Muscle of leg (tissue), 16 donors: ENCODE data around the gene NRGN. TPM values are rescaled to one million over a fixed set of nuclear protein-coding genes. Genes with fewer than 3 reads are reported as not detected.

Experiments used
- DNase-seq: peaks from one replicate; pipeline ENCODE4 v3.0.0; 2013
- H3K27ac ChIP-seq: one replicate; pipeline ENCODE4 v1.5.1; 2013; ENCODE audit warnings: mild to moderate bottlenecking, low read length, control low read depth
- H3K27me3 ChIP-seq: one replicate; pipeline ENCODE4 v1.6.1; 2013; ENCODE audit warnings: low read length; ENCODE audit not compliant: control insufficient read depth, insufficient read depth
- H3K36me3 ChIP-seq: one replicate; pipeline ENCODE4 v1.6.1; 2013; ENCODE audit warnings: low read length; ENCODE audit not compliant: control insufficient read depth, insufficient read depth
- H3K4me1 ChIP-seq: one replicate; pipeline ENCODE4 v1.6.1; 2013; ENCODE audit warnings: low read length; ENCODE audit not compliant: control insufficient read depth, insufficient read depth
- H3K4me3 ChIP-seq: one replicate; pipeline ENCODE4 v1.5.1; 2013; ENCODE audit warnings: low read length, control low read depth
- H3K9me3 ChIP-seq: replicated peaks from 2 replicates; pipeline ENCODE4 v1.6.1; 2013; ENCODE audit warnings: low read depth, low read length; ENCODE audit not compliant: control insufficient read depth
- WGBS: methylation state at CpG from one replicate; pipeline ENCODE4 v1.1.5; 2013; ENCODE audit warnings: missing lambda C conversion rate; ENCODE audit not compliant: insufficient coverage; 5-methylcytosine and 5-hydroxymethylcytosine counted together
- long read RNA-seq, 11 donors: transcript quantifications; one replicate each; lab custom pipeline, GENCODE V29; 2026
- polyA plus RNA-seq, 8 donors: library from polyadenylated mRNA; unstranded; fragments of 120-200 nt; gene quantifications; one replicate each; pipeline versions ENCODE4 v1.2.1 to v1.2.3, GENCODE V29; 2013; ENCODE audit warnings: inconsistent platforms in 1 of 8, low replicate concordance in 1 of 8; ENCODE audit not compliant: insufficient read length in 8 of 8, insufficient read depth in 1 of 8
- total RNA-seq: library from RNA; stranded (reverse); fragments of 120-200 nt; gene quantifications from one replicate; pipeline ENCODE4 v1.2.4, GENCODE V29; 2013

NRGN gene
- 0.66 TPM for total RNA-seq
- polyA plus RNA-seq: 1 to 10 TPM; 4.9 to 9.0 (median 6.3) TPM
- long read RNA-seq, donor 1: 0 reads
- long read RNA-seq, donor 2: 0 reads
- long read RNA-seq, donor 3: 0 reads
- long read RNA-seq, donor 4, partial matches to known transcripts: 0 of 5 reads
- long read RNA-seq, donor 4, other reads (novel, unspliced or antisense): 5 of 5 reads
- long read RNA-seq, donor 5, partial matches to known transcripts: 0 of 13 reads
- long read RNA-seq, donor 5, other reads (novel, unspliced or antisense): 13 of 13 reads
- long read RNA-seq, donor 6, partial matches to known transcripts: 0 of 5 reads
- long read RNA-seq, donor 6, other reads (novel, unspliced or antisense): 5 of 5 reads
- long read RNA-seq, donor 7: 0 reads
- long read RNA-seq, donor 8: 0 reads
- long read RNA-seq, donor 9: 0 reads
- long read RNA-seq, donor 10, partial matches to known transcripts: 0 of 5 reads
- long read RNA-seq, donor 10, other reads (novel, unspliced or antisense): 5 of 5 reads
- long read RNA-seq, donor 11, partial matches to known transcripts: 17 of 17 reads
- long read RNA-seq, donor 11, other reads (novel, unspliced or antisense): 0 of 17 reads

DNA sequence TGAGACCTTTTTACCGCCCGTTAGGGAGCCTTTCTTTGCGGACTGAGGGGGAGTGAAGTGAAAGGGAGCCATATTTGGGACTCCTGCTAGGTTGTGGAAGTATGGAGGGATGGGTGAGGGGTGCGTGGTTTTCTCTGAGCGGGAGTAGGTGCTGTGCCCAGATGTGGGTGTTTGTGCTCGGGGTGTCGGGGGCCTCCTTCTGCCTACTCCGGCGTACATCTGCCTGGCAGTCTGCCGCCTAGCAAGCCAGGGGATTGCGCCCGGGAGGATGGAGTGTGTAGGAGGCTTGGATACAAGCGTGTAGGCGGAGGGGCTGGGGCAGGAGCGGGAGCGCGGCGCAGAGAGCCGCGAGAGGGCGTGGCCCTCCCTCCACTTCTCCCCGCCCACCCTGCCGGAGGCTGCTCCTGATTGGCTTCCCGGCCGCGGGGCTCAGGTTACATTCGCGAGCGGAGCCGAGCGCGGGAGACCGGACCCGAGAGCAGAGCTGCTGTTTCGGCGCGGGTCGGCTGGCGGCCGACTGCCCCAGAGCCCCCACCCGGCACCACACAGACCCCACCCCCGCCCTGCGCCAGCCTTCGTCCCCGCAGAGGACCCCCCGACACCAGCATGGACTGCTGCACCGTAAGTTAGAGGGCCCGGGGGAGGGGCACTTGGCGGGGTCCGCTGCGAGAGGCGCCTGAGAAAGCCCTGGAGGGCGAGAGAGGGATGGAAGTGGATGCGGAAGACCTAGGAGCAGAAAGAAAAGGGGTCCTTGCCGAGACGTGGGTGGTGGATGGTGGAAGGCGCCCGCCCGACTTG, at the start of gene NRGN:
NRGN (plus strand) TSS at position 464 of the 798 bp plus-strand sequence; CDS start at position 607, 143 bp downstream.
- Histone ChIP-seq H3K4me3 (peak within 1 kb of the TSS; percentile 50), H3K4me1 (peaks cover 25% of the 10 kb centered on the region), H3K9me3 (no peaks in the 10 kb centered on the region), H3K27ac (no peak within 1 kb of the TSS), H3K27me3 (peaks cover 73% of the 10 kb centered on the region), H3K36me3 (no peaks in the 10 kb centered on the region)
- DNase-seq: peak; percentile 96
- under 1% methylated on average over 36 of the region's 59 CpGs for WGBS

DNA sequence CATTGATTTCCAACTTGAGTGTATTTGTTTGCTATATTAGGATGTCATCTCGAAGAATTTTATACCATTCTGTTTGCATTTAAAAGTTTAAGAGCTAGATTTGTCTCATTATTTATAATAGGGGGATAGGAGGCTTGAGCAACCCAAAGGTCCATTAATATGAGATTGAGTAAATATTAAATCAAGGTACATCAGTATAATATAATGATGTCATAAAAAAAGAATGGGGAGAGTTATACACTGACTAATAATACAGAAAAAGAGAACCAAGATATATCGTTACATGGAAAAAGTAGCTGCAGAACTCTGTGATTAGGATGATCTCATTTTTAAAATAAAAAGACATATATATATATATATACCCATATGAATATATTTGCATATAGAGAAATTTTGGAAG, 46.6 kb upstream of the NRGN start:
- WGBS: no CpG with 5 or more reads among the region's 2 CpGs
- Histone ChIP-seq H3K27me3 (no peaks in the 10 kb centered on the region), H3K36me3 (no peaks in the 10 kb centered on the region), H3K27ac (no peak overlapping the region), H3K9me3 (no peaks in the 10 kb centered on the region), H3K4me3 (no peak overlapping the region), H3K4me1 (no peaks in the 10 kb centered on the region)
- no peak for DNase-seq

- Histone ChIP-seq H3K36me3 (no peaks in the 10 kb centered on the region), H3K4me1 (no peaks in the 10 kb centered on the region)
- WGBS: no CpG with 5 or more reads among the region's 1 CpG
Measured at GRCh38 chr11:124699547-124699946, 40.2 kb upstream of the NRGN start.

GRCh38 chr11:124700028-124700427, 39.7 kb upstream of the NRGN start:
- Histone ChIP-seq H3K4me3 (no peak overlapping the region), H3K9me3 (no peaks in the 10 kb centered on the region), H3K4me1 (no peaks in the 10 kb centered on the region), H3K36me3 (no peaks in the 10 kb centered on the region), H3K27me3 (no peaks in the 10 kb centered on the region), H3K27ac (no peak overlapping the region)
- no peak for DNase-seq

More at GRCh38 chr11:124699547-124699946, 40.2 kb upstream of the NRGN start:
- H3K4me3 ChIP-seq: no peak overlapping the region
- H3K9me3 ChIP-seq: no peaks in the 10 kb centered on the region
- no peak overlapping the region for H3K27ac ChIP-seq
- H3K27me3 ChIP-seq: no peaks in the 10 kb centered on the region
- no peak for DNase-seq

- WGBS: 86% methylated on average over 3 of the region's 4 CpGs
- no peak overlapping the region for H3K27ac ChIP-seq
- no peaks in the 10 kb centered on the region for H3K27me3 ChIP-seq
- no peak for DNase-seq
- no peak overlapping the region for H3K4me3 ChIP-seq
- peaks cover 2% of the 10 kb centered on the region for H3K9me3 ChIP-seq
- no peaks in the 10 kb centered on the region for H3K36me3 ChIP-seq
- no peaks in the 10 kb centered on the region for H3K4me1 ChIP-seq
Measured at GRCh38 chr11:124707829-124708228, 31.9 kb upstream of the NRGN start.

DNA sequence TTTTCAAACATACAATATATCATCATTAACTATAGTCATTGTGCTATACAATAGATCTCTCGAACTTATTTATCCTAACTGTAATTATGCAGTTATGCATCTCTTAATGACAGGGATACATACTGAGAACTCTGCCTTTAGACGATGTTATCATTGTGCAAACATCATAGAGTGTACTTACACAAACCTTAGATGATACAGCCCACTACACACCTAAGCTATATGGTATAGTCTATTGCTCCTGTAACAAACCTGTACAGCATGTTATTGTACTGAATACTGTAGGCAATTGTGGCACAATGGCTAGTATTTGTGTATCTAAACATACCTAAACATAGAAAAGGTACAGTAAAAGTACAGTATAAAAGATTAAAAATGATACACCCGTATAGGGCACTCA, 27.4 kb upstream of the NRGN start:
- no CpG with 5 or more reads among the region's 3 CpGs for WGBS

DNA sequence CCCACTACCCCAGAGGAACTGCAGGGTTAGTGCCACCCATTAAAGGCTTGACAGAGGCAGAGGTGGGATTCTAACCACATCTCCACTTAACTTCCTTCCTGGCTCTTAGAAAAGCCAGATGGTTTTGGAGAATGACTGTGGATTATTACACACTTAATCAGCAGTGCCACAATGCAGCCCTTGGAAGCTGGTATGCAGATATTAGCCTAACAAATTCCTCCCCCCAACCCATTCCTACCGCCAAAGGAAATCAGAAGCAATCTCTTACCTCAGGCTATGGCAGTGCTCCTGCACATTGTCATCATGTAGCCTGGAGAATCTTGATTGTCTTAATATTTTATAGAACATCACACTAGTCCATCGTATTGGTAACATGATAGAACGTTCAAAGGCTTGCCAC, 23.2 kb upstream of the NRGN start:
- Histone ChIP-seq H3K4me3 (no peak overlapping the region), H3K4me1 (peaks cover 14% of the 10 kb centered on the region), H3K36me3 (no peaks in the 10 kb centered on the region), H3K27ac (no peak overlapping the region), H3K9me3 (no peaks in the 10 kb centered on the region), H3K27me3 (peaks cover 55% of the 10 kb centered on the region)
- WGBS: no CpG with 5 or more reads among the region's 3 CpGs
- DNase-seq: no peak

More for the DNA sequence above, 27.4 kb upstream of the NRGN start:
- Histone ChIP-seq H3K36me3 (no peaks in the 10 kb centered on the region), H3K27me3 (peaks cover 15% of the 10 kb centered on the region), H3K4me3 (no peak overlapping the region), H3K9me3 (peaks cover 2% of the 10 kb centered on the region), H3K4me1 (peaks cover under 1% of the 10 kb centered on the region), H3K27ac (no peak overlapping the region)
- DNase-seq: no peak

GRCh38 chr11:124717421-124717785, 22.3 kb upstream of the NRGN start:
- Histone ChIP-seq H3K4me1 (peaks cover 14% of the 10 kb centered on the region), H3K9me3 (no peaks in the 10 kb centered on the region), H3K36me3 (no peaks in the 10 kb centered on the region), H3K4me3 (no peak overlapping the region), H3K27me3 (peaks cover 61% of the 10 kb centered on the region), H3K27ac (no peak overlapping the region)
- no peak for DNase-seq
- WGBS: 15% methylated on average over 3 of the region's 7 CpGs

DNA sequence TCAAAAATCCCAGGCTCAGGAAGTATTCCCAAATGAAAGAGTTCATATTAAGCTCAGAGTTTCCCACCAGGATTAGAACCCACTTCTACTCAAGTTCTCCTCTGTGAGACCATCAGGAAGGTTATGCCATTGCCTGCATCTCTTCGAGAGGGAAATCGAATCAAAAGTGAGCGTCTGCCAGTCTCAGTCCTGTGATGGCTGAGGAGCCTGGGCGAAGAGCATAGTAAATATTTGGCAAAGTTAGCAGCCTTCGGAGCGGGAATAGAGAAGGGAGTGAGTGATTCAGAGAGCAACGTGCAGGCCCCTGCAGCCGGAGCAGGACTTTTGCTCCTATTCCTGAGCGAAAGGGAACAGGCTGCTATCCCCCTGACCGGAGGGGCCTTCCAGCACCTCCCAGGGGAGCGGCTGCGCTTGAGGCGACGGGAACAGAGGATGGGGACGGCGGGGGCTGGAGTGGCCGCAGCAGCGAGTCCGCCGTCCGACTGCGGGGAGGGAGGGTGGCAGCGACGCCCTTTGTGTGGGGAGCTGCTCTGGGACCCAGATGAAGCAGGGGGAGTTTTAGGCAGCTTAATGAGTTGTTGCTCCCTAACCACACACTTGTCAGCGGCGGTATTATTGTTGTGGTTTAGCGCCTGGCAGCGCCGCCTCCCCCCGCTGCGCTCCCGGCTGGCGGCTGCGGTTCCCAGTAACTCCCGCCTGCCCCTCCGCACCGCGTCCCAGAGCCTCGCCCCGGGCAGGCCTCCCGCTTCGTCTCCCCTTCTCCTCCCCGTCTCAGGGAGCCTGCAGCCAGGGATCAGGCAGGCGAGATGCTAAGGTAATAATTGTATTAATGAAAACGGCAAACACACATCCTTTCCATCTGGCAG, 21.7 kb upstream of the NRGN start:
- Histone ChIP-seq H3K9me3 (no peaks in the 10 kb centered on the region), H3K36me3 (no peaks in the 10 kb centered on the region), H3K27me3 (peaks cover 67% of the 10 kb centered on the region), H3K4me1 (peaks cover 14% of the 10 kb centered on the region), H3K27ac (no peak overlapping the region), H3K4me3 (peak overlapping the region; percentile 25)
- peak; percentile 28 for DNase-seq
- WGBS: 1% methylated on average over 32 of the region's 45 CpGs
